ENCODE data around the gene SLC4A4.

GRCh38 chr4:71520308-71520707 lies 181.5 kb downstream of the SLC4A4 start:
- no peak for TF ChIP-seq CREB1 (IDR thresholded peaks at IDR 0.05; ENCODE audit: low read depth)
- TF ChIP-seq EGR1 (IDR thresholded peaks at IDR 0.05) = no peak
- TF ChIP-seq RAD21 (IDR thresholded peaks at IDR 0.05; ENCODE audit: low read depth) = no peak
- TF ChIP-seq NFIC (IDR thresholded peaks at IDR 0.05) = no peak
- TF ChIP-seq TCF12 (IDR thresholded peaks at IDR 0.05; ENCODE audit: low read depth) = no peak
- TF ChIP-seq USF1 (IDR thresholded peaks at IDR 0.05) = no peak
- TF ChIP-seq FOXM1 (IDR thresholded peaks at IDR 0.05; ENCODE audit: borderline replicate concordance, low read depth) = no peak
- no peak for TF ChIP-seq YY1 (IDR thresholded peaks at IDR 0.05; ENCODE audit: low read depth)
